K562 (cell line): Measurements from ENCODE around the gene RHAG. TPM values are rescaled to one million over a fixed set of nuclear protein-coding genes. Genes with fewer than 3 reads are reported as not detected.
A peak's percentile ranks its signal among the peaks of the same experiment; 100 is the strongest.

ENCODE experiments used
- ATAC-seq: fragments of 200-7000 bp; cut with Tn5 transposase; 3 replicates; pipeline ENCODE4 v1.9.1; 2020; ENCODE audit warnings: moderate library complexity
- BruUV-seq: library from RNA; stranded (reverse); fragments of 400-500 nt; replicated peaks from 2 replicates; lab custom pipeline; 2021; lab: Mats Ljungman, UMichigan
- CTCF ChIA-PET: fragments of 300-600 bp; formaldehyde crosslinking; extraction: SDS; loops from one replicate; lab custom pipeline; 2021; ENCODE audit warnings: low intra/inter-chr PET ratio; lab: Yijun Ruan, JAX
- POLR2A ChIA-PET: fragments of 300-600, 350-650 bp; sonication (Branson Sonifier 250); formaldehyde crosslinking; extraction: SDS; loops from one replicate; lab custom pipeline; 2021; ENCODE audit warnings: antibody characterized with exemption, inconsistent platforms; lab: Yijun Ruan, JAX
- DNase-seq, 4 experiments: peaks; one replicate each; pipeline versions ENCODE4 v3.0.0 to v3.0.0-alpha.2; 2011 to 2018; ENCODE audit warnings: low spot score in 3 of 4, mixed read lengths in 3 of 4; ENCODE audit errors: extremely low read depth in 1 of 4
- FAIRE-seq: peaks from 2 replicates; lab custom pipeline; 2011; peaks lifted over from hg19 to GRCh38; lab: Jason Lieb, UNC
- H2AFZ ChIP-seq: 2 replicates; pipeline ENCODE4 v1.6.0; 2011; ENCODE audit warnings: low read depth, low read length, control low read depth, inconsistent platforms
- H3K27ac ChIP-seq: fragments of 200-600 bp; 3 replicates; pipeline ENCODE4 v1.8.0; 2011; ENCODE audit warnings: low read depth, mild to moderate bottlenecking, control low read depth, inconsistent platforms, low read length, moderate library complexity, mixed read lengths; ENCODE audit errors: extremely low read depth
- H3K27me3 ChIP-seq, 2 experiments: fragments of 300-600 bp in 1 of 2; 2 replicates in 1 of 2; 3 replicates in 1 of 2; pipeline versions ENCODE4 v1.6.0 to v1.8.0; 2011; ENCODE audit warnings: inconsistent platforms in 2 of 2, low read length in 2 of 2, mild to moderate bottlenecking in 1 of 2, mixed read lengths in 1 of 2, moderate library complexity in 1 of 2; ENCODE audit not compliant: control insufficient read depth in 2 of 2, insufficient read depth in 2 of 2
- H3K36me3 ChIP-seq: fragments of 300-600 bp; 3 replicates; pipeline ENCODE4 v1.8.0; 2011; ENCODE audit warnings: mild to moderate bottlenecking, low read length, inconsistent platforms; ENCODE audit not compliant: control insufficient read depth, insufficient read depth
- H3K4me1 ChIP-seq, 2 experiments: fragments of 200-600 bp in 1 of 2; replicated peaks in 1 of 2; 2 replicates in 1 of 2; 3 replicates in 1 of 2; pipeline versions ENCODE4 v1.5.1 to v1.8.0; 2011; ENCODE audit warnings: inconsistent platforms in 2 of 2, low read length in 2 of 2, mild to moderate bottlenecking in 1 of 2, mixed read lengths in 1 of 2, moderate library complexity in 1 of 2; ENCODE audit not compliant: control insufficient read depth in 2 of 2, insufficient read depth in 2 of 2
- H3K4me2 ChIP-seq: 2 replicates; pipeline ENCODE4 v1.6.1; 2011; ENCODE audit warnings: low read length, control low read depth, inconsistent platforms, mixed read lengths; ENCODE audit not compliant: insufficient read depth
- H3K4me3 ChIP-seq: fragments of 200-600 bp; sonication (generic), shearing (Covaris generic); 2 replicates; pipeline ENCODE4 v1.5.1; 2016; ENCODE audit warnings: control low read depth, inconsistent platforms
- H3K79me2 ChIP-seq: fragments of 200-600 bp; 3 replicates; pipeline ENCODE4 v1.8.0; 2011; ENCODE audit warnings: low read length, inconsistent platforms; ENCODE audit not compliant: control insufficient read depth, insufficient read depth
- H3K9ac ChIP-seq, 2 experiments: 2 replicates each; pipeline versions ENCODE4 v1.6.0 to v1.6.1; 2011; ENCODE audit warnings: low read depth in 2 of 2, low read length in 2 of 2, control low read depth in 1 of 2, inconsistent platforms in 1 of 2, mild to moderate bottlenecking in 1 of 2, mixed read lengths in 1 of 2; ENCODE audit not compliant: insufficient read depth in 1 of 2
- H3K9me1 ChIP-seq: one replicate; pipeline ENCODE4 v1.6.0; 2011; ENCODE audit warnings: inconsistent platforms, mild to moderate bottlenecking, low read length, moderate library complexity; ENCODE audit not compliant: control insufficient read depth, insufficient read depth
- H3K9me3 ChIP-seq: replicated peaks from 2 replicates; pipeline ENCODE4 v1.5.1; 2011; ENCODE audit warnings: low read depth, low read length, inconsistent platforms; ENCODE audit not compliant: control insufficient read depth, insufficient read depth
- H4K20me1 ChIP-seq: replicated peaks from 2 replicates; pipeline ENCODE4 v1.6.1; 2011; ENCODE audit warnings: low read length, inconsistent platforms, mixed read lengths; ENCODE audit not compliant: control insufficient read depth, insufficient read depth
- BACH1 ChIP-seq: fragments of 200-800 bp; sonication (Bioruptor generic); IDR thresholded peaks from 2 replicates; pipeline ENCODE4 v1.6.1; 2016; ENCODE audit warnings: missing genetic modification characterization, missing compliant biosample characterization
- EP400 ChIP-seq: fragments of 450-650 bp; IDR thresholded peaks from 2 replicates; pipeline ENCODE4 v1.6.1; 2017; ENCODE audit warnings: antibody characterized with exemption, mild to moderate bottlenecking, moderate library complexity
- GTF2E2 ChIP-seq: fragments of 200-800 bp; sonication (Bioruptor generic); IDR thresholded peaks from 2 replicates; pipeline ENCODE4 v1.6.1; 2016; ENCODE audit warnings: missing genetic modification characterization, missing compliant biosample characterization
- MYNN ChIP-seq, 2 experiments: sonication (generic); formaldehyde crosslinking in 1 of 2; IDR thresholded peaks; 2 replicates each; pipeline versions ENCODE4 v1.5.0 to v1.6.1; 2016 to 2020; ENCODE audit warnings: antibody characterized with exemption in 1 of 2, missing genetic modification reagents in 1 of 2
- NCOA4 ChIP-seq: fragments of 450-650 bp; IDR thresholded peaks from 2 replicates; pipeline ENCODE4 v1.6.1; 2018; ENCODE audit warnings: mild to moderate bottlenecking; ENCODE audit not compliant: partially characterized antibody
- NR4A1 ChIP-seq, 2 experiments: fragments of 250-450 bp in 1 of 2; fragments of 450-650 bp in 1 of 2; sonication (Bioruptor Pico) in 1 of 2; IDR thresholded peaks; 2 replicates each; pipeline versions ENCODE4 v1.4.0 to v1.6.1; 2016 to 2020; ENCODE audit warnings: mild to moderate bottlenecking in 2 of 2, missing compliant biosample characterization in 1 of 2, missing genetic modification characterization in 1 of 2, moderate library complexity in 1 of 2
- POLR2H ChIP-seq: IDR thresholded peaks from 2 replicates; pipeline ENCODE4 v1.6.1; 2016; ENCODE audit warnings: missing genetic modification characterization, low read depth, mild to moderate bottlenecking, control low read depth, missing compliant biosample characterization, moderate library complexity
- PTTG1 ChIP-seq: fragments of 450-650 bp; IDR thresholded peaks from 2 replicates; pipeline ENCODE4 v1.6.1; 2016; ENCODE audit warnings: low read depth, mild to moderate bottlenecking, missing genetic modification characterization, missing compliant biosample characterization
- SMARCA4 ChIP-seq: fragments of 450-650 bp; IDR thresholded peaks from 2 replicates; pipeline ENCODE4 v1.6.1; 2016
- TAF9B ChIP-seq: fragments of 450-650 bp; IDR thresholded peaks from 2 replicates; pipeline ENCODE4 v1.6.1; 2018; ENCODE audit warnings: mild to moderate bottlenecking; ENCODE audit not compliant: partially characterized antibody
- ZNF592 ChIP-seq: fragments of 450-650 bp; IDR thresholded peaks from 2 replicates; pipeline ENCODE4 v1.6.1; 2017; ENCODE audit warnings: antibody characterized with exemption, mild to moderate bottlenecking
- WGBS: fragments of 100-300 bp; shearing (Covaris generic); methylation state at CpG from one replicate; pipeline ENCODE4 v1.1.6; 2016; ENCODE audit warnings: low coverage, mixed read lengths; ENCODE audit not compliant: insufficient coverage; ENCODE audit errors: missing lambda C conversion rate; 5-methylcytosine and 5-hydroxymethylcytosine counted together
- in situ Hi-C: fragments of 300-500 bp; cut with MboI; formaldehyde crosslinking; loops from 4 replicates; pipeline ENCODE4 v1.15.0; 2018; ENCODE audit warnings: inconsistent platforms, mixed read lengths
- intact Hi-C: fragments of 100-400 bp; cut with micrococcal nuclease; formaldehyde crosslinking; loops from 2 replicates; pipeline ENCODE4 v1.14.2; 2022
- polyA plus RNA-seq, 8 experiments: library from polyadenylated mRNA; depleted of rRNA in 4 of 8; stranded (reverse) in 5 of 8; unstranded in 3 of 8; fragments of >200 nt; fragmentation: Nextera tagmentation in 2 of 8; fragmentation: Illumina TruSeq in 1 of 8; extraction: Ambion mirVana in 2 of 8; extraction: Trizol in 1 of 8; gene quantifications; 2 replicates each; pipeline versions ENCODE4 v1.2.1 to v1.2.3, GENCODE V29; 2011 to 2014; ENCODE audit warnings: inconsistent platforms in 1 of 8, missing spikeins in 1 of 8
- total RNA-seq, 7 experiments: library from RNA; depleted of rRNA in 6 of 7; stranded (reverse); fragments of >200 nt in 6 of 7; fragmentation: Illumina TruSeq in 2 of 7; extraction: Trizol in 2 of 7; gene quantifications; 2 replicates each; pipeline versions ENCODE4 v1.2.1 to v1.2.3, GENCODE V29; 2011 to 2021; ENCODE audit warnings: low replicate concordance in 1 of 7

RHAG gene
- total and polyA plus RNA-seq, 9 of the 15 experiments (the other 6 are each of a cell fraction or from before 2014, with no cell fraction given): 290 to 1,202 (median 505) TPM

GRCh38 chr6:49647476-49647875 lies 10.8 kb upstream of the RHAG start (continued):
- TF ChIP-seq ZNF592 (0 out of 2 replicates have a peak, but pooled peaks have one; percentile 22), MYNN (IDR thresholded peaks at IDR 0.05) (peak; percentile 97), MYNN (CRISPR knock-in tag; IDR thresholded peaks at IDR 0.05) (no peak), EP400 (0 out of 2 replicates have a peak, but pooled peaks have one; percentile 8), BACH1 (tag) (peak; percentile 36; the same call in 1 of the 2 replicates), SMARCA4 (peak; percentile 8; the same call in 1 of the 2 replicates), NCOA4 (no peak)
- TF ChIP-seq, all 486 proteins: peak for 8

GRCh38 chr6:49646942-49647341 lies 10.3 kb upstream of the RHAG start:
- Histone ChIP-seq H3K9ac (peak overlapping the region in 1 of 2 experiments; percentile 62; a peak in 2 of 4 replicates), H3K27ac (peak overlapping the region; percentile 79), H4K20me1 (no peaks in the 10 kb centered on the region), H3K27me3 (no peaks in the 10 kb centered on the region), H3K9me1 (no peaks in the 10 kb centered on the region), H3K9me3 (peaks cover 8% of the 10 kb centered on the region; the same call in 1 of the 2 replicates), H3K79me2 (no peaks in the 10 kb centered on the region), H2AFZ (peak overlapping the region; percentile 81), H3K4me3 (no peak overlapping the region), H3K4me1 (peaks cover 3 to 29% of the 10 kb centered on the region in 2 experiments; a peak in 3 of 5 replicates), H3K4me2 (peak overlapping the region; percentile 16), H3K36me3 (peaks cover 2% of the 10 kb centered on the region; the same call in 2 of the 3 replicates)
- 7% methylated on average over 4 of the region's 4 CpGs for WGBS
- ATAC-seq: peak; percentile 34
- in situ Hi-C loops: no loop called here
- DNase-seq: no peak
- FAIRE-seq: no peak
- BruUV-seq: no TSS peak
- intact Hi-C loops: loop anchor here (1.0 to 5.0 kb wide), 4 partner anchors 11 to 135 kb away; partner anchors contain the start of gene RHAG
- POLR2A ChIA-PET: interaction anchor here (0.6 to 3.1 kb wide), 5 partner anchors 10 to 52 kb away, joined by 3 to 29 read pairs (median 3); partner anchors contain the start of gene RHAG
- CTCF ChIA-PET: no interaction called here
- no peak for TF ChIP-seq NR4A1 (CRISPR knock-in tag; IDR thresholded peaks at IDR 0.05)
- peak; percentile 28; the same call in 1 of the 2 replicates for TF ChIP-seq NR4A1 (tag; IDR thresholded peaks at IDR 0.05)
- peak; percentile 70; the same call in 1 of the 2 replicates for TF ChIP-seq ZNF592
- peak; percentile 21 for TF ChIP-seq TAF9B
- peak; percentile 48 for TF ChIP-seq POLR2H (tag)
- no peak for TF ChIP-seq PTTG1
- TF ChIP-seq GTF2E2: peak; percentile 54; the same call in 1 of the 2 replicates
